HUDEP-2 (cell line): ENCODE data around the gene LAMB1.
"Not testable (repeated sequence)": the region's sequence is repeated elsewhere in the genome, so short reads cannot be mapped to it uniquely, and the experiment has no call there.

ENCODE experiments used
- DNase-seq, 76 experiments: peaks; one replicate each; lab custom pipeline; 2025; ENCODE audit not compliant: unreplicated experiment in 76 of 76; lab: John Stamatoyannopoulos, UW

Gene LAMB1

DNA sequence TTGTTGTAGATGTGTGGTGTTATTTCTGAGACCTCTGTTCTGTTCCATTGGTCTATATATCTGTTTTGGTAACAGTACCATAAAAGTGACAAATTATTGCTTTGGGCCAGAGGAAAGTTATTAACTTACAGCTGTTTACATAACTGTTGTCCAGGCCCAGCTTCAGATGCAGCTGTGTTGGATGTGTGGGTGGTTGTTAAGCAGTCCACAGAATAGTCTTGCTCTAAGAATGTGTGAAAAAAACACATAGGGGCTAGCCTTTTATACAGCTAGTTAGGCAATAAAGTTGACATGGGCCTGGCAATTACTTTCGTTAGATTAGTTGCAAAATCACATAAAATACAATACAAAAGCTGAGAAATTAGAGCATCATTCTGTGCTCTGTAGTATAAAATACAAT lies 80.1 kb downstream of the LAMB1 start:
- no peak for DNase-seq

DNA sequence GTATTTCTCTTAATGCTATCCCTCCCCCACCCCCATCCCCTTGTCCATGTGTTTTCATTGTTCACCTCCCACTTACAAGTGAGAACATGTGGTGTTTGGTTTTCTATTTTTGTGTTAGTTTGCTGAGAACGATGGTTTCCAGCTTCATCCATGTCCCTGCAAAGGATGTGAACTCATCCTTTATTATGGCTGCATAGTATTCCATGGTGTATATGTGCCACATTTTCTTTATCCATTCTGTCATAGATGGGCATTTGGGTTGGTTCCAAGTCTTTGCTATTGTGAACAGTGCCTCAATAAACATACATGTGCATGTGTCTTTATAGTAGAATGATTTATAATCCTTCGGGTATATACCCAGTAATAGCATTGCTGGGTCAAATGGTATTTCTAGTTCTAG lies 81.1 kb downstream of the LAMB1 start:
- DNase-seq: not testable (repeated sequence)

DNA sequence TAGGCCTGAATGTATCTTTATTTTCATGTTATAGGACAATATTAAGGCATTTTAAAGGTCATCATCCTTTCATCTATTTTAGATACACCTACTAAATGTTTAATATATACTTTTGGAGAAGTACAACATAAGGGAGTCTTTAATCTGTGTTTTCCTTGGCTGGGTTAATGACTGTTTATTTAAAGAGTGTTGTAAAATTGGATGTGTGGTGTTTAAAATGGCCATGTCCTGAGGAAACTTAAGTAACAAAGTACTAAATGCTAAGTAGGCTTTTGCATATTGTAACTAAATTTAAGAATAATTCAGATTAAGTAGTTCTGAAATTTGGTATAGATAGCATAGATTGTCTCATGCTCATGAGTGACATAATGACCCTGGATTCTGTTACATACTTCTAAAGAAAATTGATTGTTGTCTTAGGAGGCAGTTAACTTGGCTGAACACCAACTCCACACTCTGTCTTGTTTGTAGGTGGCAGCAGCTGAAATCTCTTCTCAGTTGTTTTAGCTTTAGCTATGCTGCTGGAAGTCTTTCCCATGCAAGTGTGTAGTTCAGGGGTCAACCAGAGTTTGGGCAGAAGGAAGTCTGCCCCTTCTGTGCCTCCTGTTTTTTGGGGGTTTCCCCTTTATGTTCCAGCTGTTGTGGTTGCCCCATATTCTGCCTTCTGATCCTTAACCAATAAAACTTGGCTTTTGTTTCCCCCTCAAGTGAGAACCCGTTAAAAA lies 82.8 kb downstream of the LAMB1 start:
- no peak for DNase-seq

DNA sequence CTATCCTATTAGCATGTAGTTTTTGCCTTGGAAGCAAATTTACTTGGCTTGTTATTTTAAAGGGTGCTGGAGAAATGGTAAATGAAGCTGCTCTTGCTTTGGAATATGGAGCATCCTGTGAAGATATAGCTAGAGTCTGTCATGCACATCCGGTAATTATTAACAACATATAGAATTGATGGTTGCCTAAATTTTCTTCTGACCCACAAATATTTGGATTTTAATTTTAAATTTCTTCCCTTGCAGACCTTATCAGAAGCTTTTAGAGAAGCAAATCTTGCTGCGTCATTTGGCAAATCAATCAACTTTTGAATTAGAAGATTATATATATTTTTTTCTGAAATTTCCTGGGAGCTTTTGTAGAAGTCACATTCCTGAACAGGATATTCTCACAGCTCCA lies 84.0 kb downstream of the LAMB1 start:
- DNase-seq: no peak

DNA sequence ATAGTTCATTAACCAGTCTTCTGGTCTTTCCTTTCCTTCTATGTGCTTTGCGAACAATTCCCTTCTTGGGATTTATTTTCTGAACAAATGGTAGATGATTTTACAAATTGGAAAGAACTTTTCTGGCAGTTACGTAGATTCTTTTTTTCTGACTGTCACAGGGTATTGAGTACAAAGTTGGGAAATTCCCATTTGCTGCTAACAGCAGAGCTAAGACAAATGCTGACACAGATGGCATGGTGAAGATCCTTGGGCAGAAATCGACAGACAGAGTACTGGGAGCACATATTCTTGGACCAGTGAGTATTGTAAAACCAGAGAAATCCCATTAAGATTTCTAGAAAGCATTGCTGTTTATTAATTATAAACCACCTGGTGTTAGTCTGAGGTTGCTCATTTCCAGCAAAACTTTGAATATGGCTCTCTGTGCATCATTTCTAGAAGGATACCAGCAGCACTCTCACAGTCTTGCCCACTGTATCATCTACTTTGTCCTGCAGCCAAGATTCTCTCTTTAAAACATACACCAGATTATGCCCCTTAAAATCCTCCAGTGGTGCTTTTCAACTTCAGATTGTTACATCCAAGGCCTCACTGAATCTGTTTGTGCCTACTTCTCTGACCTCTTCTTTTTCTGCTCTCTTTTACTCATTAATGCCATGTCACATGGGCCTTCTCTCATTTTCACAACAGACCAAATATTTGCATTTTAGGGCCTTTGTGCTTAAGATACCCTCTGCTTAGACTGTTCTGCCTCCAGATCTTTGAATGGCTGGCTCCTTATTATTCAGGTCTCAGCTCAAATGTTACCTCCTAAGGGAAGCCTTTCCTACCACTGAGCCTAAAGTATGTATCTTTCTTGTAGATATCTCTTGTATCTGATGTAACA lies 85.0 kb downstream of the LAMB1 start:
- DNase-seq: no peak

DNA sequence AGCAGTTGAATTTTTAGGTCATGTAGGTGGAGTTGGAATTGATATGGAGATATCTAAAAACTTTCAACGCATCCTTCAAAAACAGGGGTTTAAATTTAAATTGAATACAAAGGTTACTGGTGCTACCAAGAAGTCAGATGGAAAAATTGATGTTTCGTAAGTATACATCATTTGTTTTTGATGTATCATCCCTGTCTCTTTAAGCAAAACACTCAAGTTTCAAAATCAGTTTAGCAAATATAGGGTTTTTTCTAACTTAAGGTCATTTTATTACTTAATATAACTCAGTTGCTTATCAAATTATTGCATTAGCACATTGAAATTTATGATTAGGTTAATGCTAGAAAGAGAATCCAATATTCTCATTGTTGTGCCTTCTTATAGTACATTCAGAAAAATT lies 87.4 kb downstream of the LAMB1 start:
- DNase-seq: no peak

DNA sequence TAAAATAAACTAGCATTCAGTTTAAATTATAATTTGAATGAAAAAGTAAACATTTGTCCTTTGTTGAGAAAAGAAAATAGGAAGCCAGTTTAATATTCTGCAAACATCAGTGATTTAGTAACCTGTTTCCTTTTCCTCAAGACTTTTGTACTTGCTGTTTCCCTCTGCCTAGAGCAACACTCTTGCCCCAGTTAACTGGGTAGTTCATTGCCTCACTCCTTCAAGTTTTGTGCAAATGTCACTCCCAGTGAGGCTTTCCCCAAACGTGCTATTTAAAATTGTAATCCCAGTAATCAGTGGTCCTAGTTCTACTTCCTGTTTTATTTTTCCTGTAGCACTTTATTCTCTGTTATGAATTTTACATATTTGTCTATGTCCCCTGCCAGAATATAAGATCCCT lies 88.1 kb downstream of the LAMB1 start:
- DNase-seq: no peak

DNA sequence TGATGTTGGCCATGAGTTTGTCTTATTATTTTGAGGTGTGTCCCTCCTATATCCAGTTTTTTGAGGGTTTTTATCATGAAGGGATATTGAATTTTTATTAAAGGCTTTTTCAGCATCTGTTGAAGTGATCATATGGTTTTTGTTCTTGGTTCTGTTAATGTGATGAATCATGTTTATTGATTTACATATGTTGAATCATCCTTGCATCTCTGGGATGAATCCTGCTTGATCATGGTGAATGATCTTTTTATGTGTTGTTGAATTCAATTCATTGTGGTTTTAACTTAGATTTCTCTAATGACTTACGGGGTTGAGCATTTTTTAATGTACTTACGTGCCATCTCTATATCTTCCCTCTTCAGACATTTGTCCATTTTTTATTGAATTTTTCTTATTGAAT lies 89.1 kb downstream of the LAMB1 start:
- no peak for DNase-seq

DNA sequence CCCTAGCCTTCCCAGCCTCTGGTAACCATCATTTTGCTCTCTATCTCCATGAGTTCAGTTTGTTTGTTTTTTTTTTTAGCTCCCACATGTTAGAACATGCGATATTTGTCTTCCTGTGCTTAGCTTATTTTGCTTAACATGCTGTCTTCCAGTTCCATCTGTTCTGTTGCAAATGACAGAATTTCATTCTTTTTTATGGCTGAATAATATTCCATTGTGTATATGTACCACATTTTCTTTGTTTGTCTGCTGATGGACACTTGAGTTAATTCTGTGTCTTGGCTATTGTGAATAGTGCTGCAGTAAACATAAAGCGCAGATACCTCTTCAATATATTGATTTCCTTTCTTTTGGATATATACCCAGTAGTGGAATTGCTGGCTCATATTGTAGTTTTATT lies 91.0 kb downstream of the LAMB1 start:
- no peak for DNase-seq

DNA sequence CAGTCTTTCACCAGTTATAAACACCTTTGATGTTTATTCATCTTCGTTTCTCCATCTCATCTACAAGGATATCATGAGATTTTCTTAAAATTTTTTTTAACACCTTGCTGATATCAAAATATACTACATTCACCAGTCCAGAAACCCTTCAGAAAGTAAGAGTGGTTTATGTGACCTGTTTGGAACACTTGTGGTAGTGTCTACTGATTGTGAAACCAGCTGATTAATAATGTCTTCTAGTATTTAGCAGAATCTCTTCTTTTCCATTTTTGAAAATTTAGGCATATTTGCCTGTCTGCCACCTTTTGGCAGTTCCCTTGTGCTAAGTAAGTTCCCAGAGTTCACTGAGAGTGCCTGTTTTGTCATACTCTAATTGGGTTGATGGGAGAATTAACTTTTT lies 93.5 kb downstream of the LAMB1 start:
- DNase-seq: no peak

DNA sequence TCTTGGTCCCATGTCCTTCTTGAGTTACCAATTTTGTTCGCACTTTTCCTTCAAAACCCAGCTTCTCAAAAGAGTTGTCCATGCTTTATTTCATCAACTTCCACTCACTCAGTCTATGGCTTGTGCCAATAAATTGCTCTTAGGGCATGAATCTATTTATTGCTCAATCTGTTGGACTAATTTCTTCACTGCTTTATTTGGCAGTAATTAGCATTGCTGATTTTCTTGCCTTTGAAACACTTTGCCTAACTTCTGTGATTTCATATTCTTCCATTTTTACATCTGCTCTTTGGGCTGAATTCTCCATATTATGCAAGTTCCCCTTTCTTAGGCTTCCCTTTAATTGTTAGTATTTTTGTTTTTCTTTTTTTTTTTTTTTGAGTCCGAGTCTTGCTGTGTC lies 95.2 kb downstream of the LAMB1 start:
- DNase-seq: no peak

DNA sequence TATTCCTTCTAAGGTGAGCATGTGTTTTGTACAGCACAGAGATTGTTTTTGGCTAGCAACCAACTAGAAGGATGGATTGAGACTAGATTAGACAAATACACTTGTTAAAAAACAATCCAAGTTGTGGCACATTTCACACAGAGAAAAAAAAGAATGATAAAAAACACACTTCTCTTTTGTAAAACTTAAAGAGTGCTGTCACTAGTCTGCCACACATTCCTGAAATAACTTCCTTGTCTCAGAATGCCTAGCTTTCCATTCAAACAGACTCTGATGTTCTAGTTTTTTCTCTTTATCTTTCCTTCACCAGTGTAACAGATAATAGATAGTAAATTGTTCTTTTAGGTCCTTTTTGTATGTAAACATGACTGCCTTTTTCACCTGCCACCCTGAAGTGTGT lies 100.6 kb downstream of the LAMB1 start:
- no peak for DNase-seq

DNA sequence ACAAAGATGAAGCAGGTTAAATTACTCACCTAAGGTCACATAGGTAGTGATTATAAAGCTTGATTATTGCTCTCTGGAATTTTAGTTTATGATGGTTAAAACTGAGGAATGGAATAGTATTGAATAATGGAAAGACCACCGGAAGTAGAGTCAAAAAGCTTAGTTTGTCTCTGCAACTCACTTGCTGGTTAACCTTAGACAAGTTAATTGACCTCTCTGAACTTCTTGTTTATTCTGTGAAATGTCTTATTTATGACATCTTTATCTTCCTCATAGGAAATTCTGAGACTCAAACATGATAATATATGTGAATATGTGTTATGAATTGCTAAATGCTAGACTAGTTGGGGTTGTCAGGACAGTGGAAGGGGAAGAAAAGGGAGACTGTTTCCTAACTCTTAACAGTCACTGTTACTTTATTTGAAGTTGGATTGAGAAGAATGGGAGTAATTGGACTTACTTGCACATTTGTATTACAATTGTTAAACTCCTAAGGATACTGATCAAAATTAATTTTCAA lies 102.4 kb downstream of the LAMB1 start:
- no peak for DNase-seq

DNA sequence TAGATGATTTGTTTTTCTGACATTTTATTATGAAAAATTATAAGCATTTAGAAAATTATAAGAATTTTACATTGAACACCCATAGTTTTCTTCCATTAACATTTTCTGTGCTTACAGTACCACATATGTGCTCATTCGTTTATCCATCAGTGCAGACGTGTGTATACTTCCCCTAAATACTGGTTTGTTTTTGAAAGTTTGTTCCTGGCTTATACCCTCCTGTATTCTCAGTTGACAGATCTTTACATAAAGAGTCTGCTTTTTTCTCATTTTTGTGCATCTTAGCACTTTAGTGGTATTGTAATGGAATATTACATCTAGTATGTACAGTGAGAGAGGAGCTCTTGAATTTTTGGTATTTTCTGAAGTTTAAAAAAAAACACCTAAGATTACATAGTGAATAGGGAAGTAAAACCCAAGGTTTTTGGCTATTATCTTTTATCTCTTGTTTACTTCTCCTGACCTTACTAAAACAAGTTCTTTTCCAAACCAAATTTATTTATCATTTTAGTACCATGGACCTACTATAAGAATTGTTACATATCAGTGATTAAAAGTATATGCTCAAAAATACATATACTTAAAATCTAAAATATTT lies 103.9 kb downstream of the LAMB1 start:
- DNase-seq: no peak

DNA sequence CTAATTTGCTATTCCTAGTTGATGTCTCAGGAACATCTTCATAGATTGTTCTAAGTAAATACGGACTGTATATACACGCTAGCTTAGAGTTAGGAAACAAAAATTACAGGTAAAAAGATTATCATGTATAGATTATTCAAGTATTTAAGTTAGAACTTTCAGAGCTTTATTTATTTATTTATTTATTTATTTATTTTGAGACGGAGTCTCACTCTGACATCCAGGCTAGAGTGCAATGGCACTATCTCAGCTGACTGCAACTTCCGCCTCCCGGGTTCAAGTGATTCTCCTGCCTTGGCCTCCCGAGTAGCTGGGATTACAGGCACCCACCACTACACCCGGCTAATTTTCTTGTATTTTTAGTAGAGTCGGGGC lies 110.6 kb downstream of the LAMB1 start:
- not testable (repeated sequence) for DNase-seq

DNA sequence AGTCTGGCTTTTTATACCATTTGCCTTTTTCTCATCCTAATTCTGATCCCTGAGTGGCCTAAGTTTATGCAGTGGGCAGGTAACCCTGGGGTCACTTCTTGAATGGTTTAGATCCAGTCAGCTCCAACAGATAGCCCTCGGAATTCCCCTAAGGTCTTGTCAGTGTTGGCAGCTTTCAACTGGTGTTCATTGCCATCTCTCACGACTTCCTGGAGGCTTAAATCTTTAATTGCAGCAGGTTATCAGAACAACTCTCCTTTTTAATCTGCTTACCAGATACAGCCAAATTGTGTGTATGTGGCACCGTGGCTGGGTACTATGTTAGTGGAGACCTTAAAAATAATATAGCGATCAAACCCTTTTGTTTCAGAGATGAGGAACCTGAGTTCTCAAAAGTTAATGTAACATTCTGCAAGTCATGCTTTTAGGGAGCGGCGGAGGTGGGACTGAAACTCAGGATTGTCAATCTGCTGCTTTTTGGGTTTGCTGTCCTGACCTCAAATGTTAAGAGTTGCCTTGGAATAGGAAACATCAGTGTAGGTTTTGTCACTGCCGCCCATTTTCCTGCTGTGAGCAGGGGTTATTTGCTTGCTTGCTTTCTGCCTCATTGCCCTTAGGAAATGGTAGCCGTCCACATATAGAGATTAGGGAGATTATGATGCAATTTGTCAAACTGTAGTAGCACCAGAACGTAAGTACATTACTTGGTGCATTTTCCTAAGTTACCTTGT lies 111.2 kb downstream of the LAMB1 start:
- DNase-seq: peak in 16 of 76 experiments; percentile 6 to 58 (median 22)

DNA sequence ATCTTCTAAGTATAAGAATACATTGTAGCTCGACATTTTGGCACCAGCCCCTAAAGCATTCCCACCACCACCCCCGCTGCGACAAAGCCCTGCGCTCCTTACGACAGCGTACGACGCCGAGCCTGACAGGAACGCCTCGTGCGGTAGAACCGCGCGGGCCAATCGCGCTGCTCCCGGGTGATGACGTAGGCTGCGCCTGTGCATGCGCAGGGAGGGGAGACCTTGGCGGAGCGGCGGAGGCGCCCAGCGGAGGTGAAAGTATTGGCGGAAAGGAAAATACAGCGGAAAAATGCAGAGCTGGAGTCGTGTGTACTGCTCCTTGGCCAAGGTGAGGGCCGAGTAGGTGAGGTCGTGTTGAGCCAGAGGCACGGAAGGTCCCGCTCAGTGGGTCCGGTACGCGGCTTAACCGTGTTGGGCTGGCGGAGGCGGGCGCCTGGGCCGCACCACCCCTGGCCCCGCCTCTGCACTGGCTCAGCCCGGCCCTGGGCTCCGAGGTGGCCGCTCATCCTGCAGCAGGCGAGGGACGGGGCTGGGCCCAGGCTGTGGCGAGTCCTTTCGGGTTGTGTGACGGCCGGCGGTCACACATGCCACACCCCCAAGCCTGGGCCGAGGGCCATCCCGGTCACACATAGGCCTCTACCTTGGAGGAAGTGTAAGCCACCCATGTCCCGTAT lies 111.9 kb downstream of the LAMB1 start, which contains the start of gene DLD:
Gene DLD, plus strand, starts transcription at position 222 of the 674 bp plus-strand sequence. Its CDS starts 68 bp downstream, at position 290.
- DNase-seq: peak in 75 of 76 experiments; percentile 32 to 94 (median 86)

DNA sequence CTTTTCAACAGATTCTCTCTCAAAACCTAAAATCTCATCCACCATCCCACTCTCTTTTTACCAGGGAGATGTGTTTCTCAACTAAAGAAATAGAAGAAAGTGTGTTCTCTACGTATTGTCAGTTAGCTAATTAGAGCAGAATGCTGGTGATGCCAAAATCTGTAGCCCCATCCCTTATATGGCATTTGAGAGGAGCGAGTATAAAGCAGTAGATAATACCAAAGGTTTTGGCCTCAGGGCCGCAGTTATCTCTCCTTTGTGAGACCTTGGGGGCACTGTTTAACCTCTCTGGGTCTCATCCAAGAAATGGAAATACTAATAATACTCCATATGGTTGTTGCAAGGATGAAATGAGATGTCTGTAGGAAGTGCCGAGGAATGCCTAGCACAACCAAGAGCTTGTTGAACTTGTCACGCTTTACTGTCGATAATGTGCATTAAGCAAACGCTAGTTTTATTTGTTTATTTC lies 112.4 kb downstream of the LAMB1 start:
- DNase-seq: peak in 1 of 76 experiments; percentile 30

DNA sequence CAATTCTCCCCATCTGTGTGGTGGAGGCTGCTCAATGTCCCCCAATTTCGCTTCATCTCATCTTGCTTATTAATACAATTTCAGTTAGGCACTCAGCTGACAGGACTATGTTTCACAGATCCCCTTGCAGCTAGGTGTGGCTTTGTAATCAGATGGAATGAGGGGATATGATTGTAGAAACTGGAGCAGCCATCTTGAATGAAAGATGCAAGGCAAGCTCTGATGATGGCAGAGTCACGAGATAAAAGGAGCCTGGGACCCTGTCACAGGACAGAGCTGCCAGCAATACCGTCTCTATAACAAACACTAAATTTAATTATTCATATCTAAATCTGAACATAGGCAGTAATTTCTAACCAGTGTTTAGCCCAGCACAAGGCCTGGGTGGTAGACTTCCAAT lies 113.0 kb downstream of the LAMB1 start:
- DNase-seq: no peak

DNA sequence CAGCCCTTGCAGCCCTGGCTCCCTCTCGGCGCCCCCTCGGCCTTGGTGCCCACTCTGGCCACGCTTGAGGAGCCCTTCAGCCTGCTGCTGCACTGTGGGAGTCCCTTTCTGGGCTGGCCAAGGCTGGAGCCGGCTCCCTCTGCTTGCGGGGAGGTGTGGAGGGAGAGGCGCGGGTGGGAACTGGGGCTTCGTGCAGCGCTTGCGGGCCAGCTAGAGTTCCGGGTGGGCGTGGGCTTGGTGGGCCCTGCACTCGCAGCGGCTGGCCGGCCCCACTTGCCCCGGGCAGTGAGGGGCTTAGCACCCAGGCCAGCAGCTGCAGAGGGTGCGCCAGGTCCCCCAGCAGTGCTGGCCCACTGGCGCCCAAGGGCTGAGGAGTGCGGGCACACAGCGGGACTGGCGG lies 115.1 kb downstream of the LAMB1 start:
- not testable (repeated sequence) for DNase-seq
